Activated B cell treated with CpG ODN at 0.5 μM for 24 hours (primary cell): ENCODE measurements around the gene MFRP. TPM values are rescaled to one million over a fixed set of nuclear protein-coding genes. Genes with fewer than 3 reads are reported as not detected.
A peak's percentile ranks its signal among the peaks of the same experiment; 100 is the strongest.

ENCODE experiments used
- ATAC-seq: fragments of 200-7000 bp; cut with Tn5 transposase; one replicate; pipeline ENCODE4 v1.10.0; 2021; ENCODE audit warnings: low read depth, mild to moderate bottlenecking, moderate library complexity
- CTCF ChIA-PET: fragments of 350-600 bp; sonication (Branson Sonifier 250); formaldehyde crosslinking; loops from one replicate; lab custom pipeline; 2021; ENCODE audit warnings: antibody characterized with exemption; lab: Charles Lee
- POLR2A ChIA-PET: fragments of 350-600 bp; sonication (Branson Sonifier 250); formaldehyde crosslinking; loops from one replicate; lab custom pipeline; 2021; ENCODE audit warnings: antibody characterized with exemption; lab: Charles Lee
- DNase-seq: peaks from one replicate; pipeline ENCODE4 v3.0.0; 2022
- H3K27ac Mint-ChIP-seq: one replicate; pipeline ENCODE4 v1.8.0; 2020; ENCODE audit warnings: mixed read lengths
- H3K27me3 Mint-ChIP-seq: one replicate; pipeline ENCODE4 v1.8.0; 2021; ENCODE audit warnings: mixed read lengths
- H3K36me3 Mint-ChIP-seq: one replicate; pipeline ENCODE4 v1.8.0; 2021; ENCODE audit warnings: low read depth, mixed read lengths
- H3K4me1 Mint-ChIP-seq: one replicate; pipeline ENCODE4 v1.8.0; 2021; ENCODE audit warnings: mixed read lengths
- H3K4me3 Mint-ChIP-seq: one replicate; pipeline ENCODE4 v1.8.0; 2020; ENCODE audit warnings: mild to moderate bottlenecking, mixed read lengths
- H3K9me3 Mint-ChIP-seq: one replicate; pipeline ENCODE4 v1.8.0; 2020; ENCODE audit warnings: mixed read lengths
- intact Hi-C: fragments of 100-400 bp; cut with micrococcal nuclease; formaldehyde crosslinking; loops from one replicate; pipeline ENCODE4 v1.15.1; 2024
- total RNA-seq: library from RNA; stranded (reverse); gene quantifications from 2 replicates; pipeline ENCODE4 v1.2.3, GENCODE V29; 2022
- TF ChIP-seq, protein P1 (sequence below): fragments of 200-600 bp; IDR thresholded peaks from one replicate; pipeline ENCODE4 v1.8.0; 2022; ENCODE audit warnings: antibody characterized with exemption, mild to moderate bottlenecking

The MFRP gene
- total RNA-seq, 1 donor from 2014 or later = not detected

DNA sequence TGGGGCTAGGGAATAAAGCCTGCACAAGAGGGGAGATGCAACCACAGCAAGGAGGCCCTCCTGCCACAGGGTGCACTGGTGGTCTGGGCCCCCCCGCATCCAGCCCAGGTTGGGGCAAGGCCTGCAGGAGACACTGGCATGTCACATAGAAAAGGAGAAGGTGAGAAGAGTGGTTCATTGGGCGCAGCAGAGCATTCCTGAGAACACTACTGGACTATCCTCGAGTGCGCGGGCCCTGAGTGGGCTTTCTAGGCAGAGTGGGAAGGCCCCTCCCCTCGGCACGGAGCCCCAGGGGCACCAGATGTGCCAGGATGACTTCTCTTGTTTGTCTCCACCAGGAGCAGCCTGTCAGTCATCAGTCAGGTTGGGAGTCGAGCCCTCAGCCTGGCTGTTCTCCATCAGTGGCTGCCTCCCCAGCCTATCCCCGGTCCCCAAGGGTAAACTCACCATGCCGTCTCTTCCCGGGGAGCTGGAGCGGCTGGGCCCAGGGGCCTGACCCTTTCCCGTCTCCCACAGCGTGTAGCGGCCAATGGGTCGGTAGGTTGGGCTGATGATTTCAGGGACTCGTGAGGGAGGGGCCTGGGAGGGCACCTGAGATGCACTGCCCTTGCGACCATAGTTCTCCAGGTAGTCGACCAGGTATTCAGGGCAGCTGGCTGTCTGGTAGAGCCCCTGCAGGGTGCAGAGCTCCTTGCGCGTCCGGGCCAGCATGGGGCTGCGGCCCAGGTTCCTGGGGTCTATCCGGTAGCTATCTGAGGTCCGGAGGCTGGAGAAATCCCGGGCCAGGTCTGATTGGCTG is 26.0 kb upstream of the MFRP start:
- H3K36me3 Mint-ChIP-seq = no peaks in the 10 kb centered on the region
- TF ChIP-seq, protein P1, sequence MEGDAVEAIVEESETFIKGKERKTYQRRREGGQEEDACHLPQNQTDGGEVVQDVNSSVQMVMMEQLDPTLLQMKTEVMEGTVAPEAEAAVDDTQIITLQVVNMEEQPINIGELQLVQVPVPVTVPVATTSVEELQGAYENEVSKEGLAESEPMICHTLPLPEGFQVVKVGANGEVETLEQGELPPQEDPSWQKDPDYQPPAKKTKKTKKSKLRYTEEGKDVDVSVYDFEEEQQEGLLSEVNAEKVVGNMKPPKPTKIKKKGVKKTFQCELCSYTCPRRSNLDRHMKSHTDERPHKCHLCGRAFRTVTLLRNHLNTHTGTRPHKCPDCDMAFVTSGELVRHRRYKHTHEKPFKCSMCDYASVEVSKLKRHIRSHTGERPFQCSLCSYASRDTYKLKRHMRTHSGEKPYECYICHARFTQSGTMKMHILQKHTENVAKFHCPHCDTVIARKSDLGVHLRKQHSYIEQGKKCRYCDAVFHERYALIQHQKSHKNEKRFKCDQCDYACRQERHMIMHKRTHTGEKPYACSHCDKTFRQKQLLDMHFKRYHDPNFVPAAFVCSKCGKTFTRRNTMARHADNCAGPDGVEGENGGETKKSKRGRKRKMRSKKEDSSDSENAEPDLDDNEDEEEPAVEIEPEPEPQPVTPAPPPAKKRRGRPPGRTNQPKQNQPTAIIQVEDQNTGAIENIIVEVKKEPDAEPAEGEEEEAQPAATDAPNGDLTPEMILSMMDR = no peak
- POLR2A ChIA-PET = no interaction called here
- intact Hi-C loops = no loop called here
- DNase-seq (no peak), ATAC-seq (no peak)
- no peaks in the 10 kb centered on the region for H3K9me3 Mint-ChIP-seq
- no peak overlapping the region for H3K4me3 Mint-ChIP-seq
- H3K27me3 Mint-ChIP-seq = peaks cover 15% of the 10 kb centered on the region
- H3K4me1 Mint-ChIP-seq = no peaks in the 10 kb centered on the region
- CTCF ChIA-PET = interaction anchor here (1.0 to 1.3 kb wide), 2 partner anchors 9 to 15 kb away, joined by 3 read pairs; partner anchors contain the start of gene USP2
- no peak overlapping the region for H3K27ac Mint-ChIP-seq

DNA sequence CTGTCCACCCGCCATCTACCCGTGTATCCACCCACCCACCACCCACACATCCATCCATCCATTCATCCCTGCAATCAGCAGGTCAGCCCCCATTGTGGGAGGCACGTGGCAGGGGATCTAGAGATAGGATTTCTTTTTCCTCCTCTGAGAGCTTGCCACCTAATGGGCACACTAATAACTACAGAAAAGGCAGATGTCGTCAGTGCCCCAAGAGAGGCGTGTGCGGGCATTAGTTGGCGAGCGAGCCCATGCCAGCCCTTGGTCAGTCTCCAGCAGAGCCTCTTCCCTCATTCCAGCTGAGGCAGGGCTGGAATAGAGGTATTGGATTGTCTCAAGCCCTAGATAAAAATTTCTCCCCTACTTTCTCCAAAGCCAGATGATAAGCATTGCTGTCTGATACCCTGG is 25.3 kb upstream of the MFRP start:
- POLR2A ChIA-PET = no interaction called here
- TF ChIP-seq, protein P1 = no peak
- H3K4me3 Mint-ChIP-seq = no peak overlapping the region
- intact Hi-C loops = no loop called here
- no peak for ATAC-seq
- H3K27ac Mint-ChIP-seq = no peak overlapping the region
- H3K36me3 Mint-ChIP-seq = no peaks in the 10 kb centered on the region
- H3K27me3 Mint-ChIP-seq = peaks cover 20% of the 10 kb centered on the region
- H3K4me1 Mint-ChIP-seq = no peaks in the 10 kb centered on the region
- DNase-seq = no peak
- no peaks in the 10 kb centered on the region for H3K9me3 Mint-ChIP-seq
- CTCF ChIA-PET = no interaction called here

DNA sequence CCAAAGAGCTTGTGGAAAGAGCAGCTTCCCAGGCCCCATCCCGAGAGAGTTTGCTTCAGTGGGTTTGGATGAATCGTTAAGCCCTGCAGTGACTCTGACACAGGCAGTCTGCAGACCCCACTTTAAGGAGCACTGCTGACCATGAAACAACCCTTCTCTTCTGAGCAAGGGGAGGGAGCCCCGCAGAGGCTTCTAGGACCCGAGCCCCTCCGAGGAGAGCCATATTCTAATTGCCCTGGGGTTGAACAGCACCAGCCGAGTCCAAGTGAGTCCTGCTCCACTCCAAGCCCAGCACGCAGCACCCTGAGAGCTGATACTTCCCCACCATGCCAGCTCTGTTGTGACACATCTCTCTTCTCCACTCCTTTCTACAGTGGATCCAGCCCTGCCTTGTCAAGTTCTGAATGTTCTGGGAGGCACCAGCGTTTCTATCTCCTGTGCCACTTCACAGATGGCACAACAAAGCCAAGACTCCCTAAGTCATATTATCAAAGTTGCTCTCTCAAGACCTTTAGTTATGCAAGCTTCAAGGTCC is 24.6 kb upstream of the MFRP start:
- H3K9me3 Mint-ChIP-seq = no peaks in the 10 kb centered on the region
- H3K27ac Mint-ChIP-seq = no peak overlapping the region
- H3K27me3 Mint-ChIP-seq = peaks cover 27% of the 10 kb centered on the region
- intact Hi-C loops = no loop called here
- POLR2A ChIA-PET = no interaction called here
- no peak for ATAC-seq
- DNase-seq = peak; percentile 6
- CTCF ChIA-PET = no interaction called here
- no peaks in the 10 kb centered on the region for H3K36me3 Mint-ChIP-seq
- H3K4me1 Mint-ChIP-seq = no peaks in the 10 kb centered on the region
- TF ChIP-seq, protein P1 = no peak
- no peak overlapping the region for H3K4me3 Mint-ChIP-seq

DNA sequence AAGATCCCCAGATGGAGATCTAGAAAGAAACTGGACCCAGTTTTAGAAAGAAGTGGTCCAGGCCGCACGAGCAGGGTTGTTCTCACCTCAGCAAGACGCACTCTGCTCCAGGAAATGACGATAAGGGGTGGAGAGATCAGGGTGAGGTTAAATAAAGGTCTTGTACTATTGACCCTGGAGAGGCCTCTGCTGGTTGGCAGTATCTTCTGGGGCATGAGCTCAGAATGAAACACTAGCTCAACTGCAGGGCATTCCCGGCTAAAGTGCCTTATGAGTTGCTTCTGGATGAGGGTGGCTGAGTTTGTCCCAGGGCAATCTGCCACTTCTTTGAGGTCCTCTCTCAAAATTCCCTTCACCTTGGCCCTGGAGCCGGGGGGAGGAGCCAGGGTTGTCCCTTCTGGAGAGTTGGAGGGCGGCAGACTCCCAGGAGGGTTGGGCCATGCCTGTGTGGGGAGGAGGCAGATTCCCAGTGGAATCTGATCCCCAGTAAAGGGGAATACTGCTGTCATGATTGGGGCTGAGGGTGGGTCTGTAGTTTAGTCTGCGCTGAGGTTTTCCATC is 24.1 kb upstream of the MFRP start:
- TF ChIP-seq, protein P1 = no peak
- DNase-seq = no peak

More for the DNA sequence above, 24.1 kb upstream of the MFRP start:
- intact Hi-C loops = no loop called here
- H3K27me3 Mint-ChIP-seq = peaks cover 27% of the 10 kb centered on the region
- no peaks in the 10 kb centered on the region for H3K36me3 Mint-ChIP-seq
- ChIA-PET POLR2A (no interaction called here), CTCF (no interaction called here)
- no peak for ATAC-seq
- H3K4me1 Mint-ChIP-seq = no peaks in the 10 kb centered on the region
- no peak overlapping the region for H3K4me3 Mint-ChIP-seq
- no peaks in the 10 kb centered on the region for H3K9me3 Mint-ChIP-seq
- H3K27ac Mint-ChIP-seq = no peak overlapping the region
